Neural cell (in vitro differentiated cells): ENCODE measurements around the gene ASS1. TPM values are rescaled to one million over a fixed set of nuclear protein-coding genes. Genes with fewer than 3 reads are reported as not detected.

ENCODE experiments used
- H2AFZ ChIP-seq: fragments of 200-600, 300-800 bp; sonication (generic), shearing (Covaris generic); 2 replicates; pipeline ENCODE4 v1.6.0; 2014; ENCODE audit warnings: low read depth, mild to moderate bottlenecking, antibody characterized with exemption, low read length, moderate library complexity
- H3F3A ChIP-seq: fragments of 200-600 bp; shearing (Covaris generic); 2 replicates; pipeline ENCODE4 v1.6.1; 2016; ENCODE audit warnings: mild to moderate bottlenecking, moderate library complexity, mixed read lengths, antibody characterized with exemption, low read length; ENCODE audit not compliant: insufficient read depth, poor library complexity, severe bottlenecking
- H3K27ac ChIP-seq: fragments of 200-600, 300-800 bp; sonication (generic), shearing (Covaris generic); 2 replicates; pipeline ENCODE4 v1.5.1; 2014; ENCODE audit warnings: mild to moderate bottlenecking, low read length, moderate library complexity
- H3K27me3 ChIP-seq: fragments of 300-800, 200-600 bp; sonication (generic), shearing (Covaris generic); 2 replicates; pipeline ENCODE4 v1.6.0; 2014; ENCODE audit warnings: mild to moderate bottlenecking, low read depth, low read length, moderate library complexity; ENCODE audit not compliant: insufficient read depth
- H3K36me3 ChIP-seq: fragments of 300-800, 200-600 bp; sonication (generic), shearing (Covaris generic); 2 replicates; pipeline ENCODE4 v1.5.1; 2014; ENCODE audit warnings: mild to moderate bottlenecking, antibody characterized with exemption, low read length, moderate library complexity; ENCODE audit not compliant: insufficient read depth
- H3K4me2 ChIP-seq: fragments of 300-800, 200-600 bp; sonication (generic), shearing (Covaris generic); 2 replicates; pipeline ENCODE4 v1.6.0; 2014; ENCODE audit warnings: mild to moderate bottlenecking, low read length
- H3K4me3 ChIP-seq: fragments of 300-800, 200-600 bp; sonication (generic), shearing (Covaris generic); 2 replicates; pipeline ENCODE4 v1.5.1; 2014; ENCODE audit warnings: mild to moderate bottlenecking, low read length, moderate library complexity
- H3K79me2 ChIP-seq: fragments of 200-600 bp; shearing (Covaris generic); replicated peaks from 2 replicates; pipeline ENCODE4 v1.6.0; 2014; ENCODE audit warnings: mild to moderate bottlenecking, low read length, moderate library complexity; ENCODE audit not compliant: insufficient read depth
- H3K9ac ChIP-seq: fragments of 300-800, 200-600 bp; sonication (generic), shearing (Covaris generic); 2 replicates; pipeline ENCODE4 v1.6.1; 2016; ENCODE audit warnings: mild to moderate bottlenecking, low read length, mixed read lengths
- H3K9me2 ChIP-seq: fragments of 200-600 bp; shearing (Covaris generic); 2 replicates; pipeline ENCODE4 v1.6.1; 2016; ENCODE audit warnings: mild to moderate bottlenecking, low read length, mixed read lengths; ENCODE audit not compliant: insufficient read depth
- H3K9me3 ChIP-seq: fragments of 200-600, 300-800 bp; sonication (generic), shearing (Covaris generic); 2 replicates; pipeline ENCODE4 v1.6.1; 2016; ENCODE audit warnings: mild to moderate bottlenecking, mixed run types, low read length, moderate library complexity, mixed read lengths
- H4K20me1 ChIP-seq: fragments of 200-600 bp; shearing (Covaris generic); 2 replicates; pipeline ENCODE4 v1.6.1; 2016; ENCODE audit warnings: mild to moderate bottlenecking, mixed run types; ENCODE audit not compliant: insufficient read depth
- CTCF ChIP-seq: fragments of 450-650 bp; IDR thresholded peaks from 2 replicates; pipeline ENCODE4 v1.5.1; 2014; ENCODE audit warnings: antibody characterized with exemption, mild to moderate bottlenecking, moderate library complexity; ENCODE audit not compliant: poor library complexity, severe bottlenecking
- EP300 ChIP-seq: fragments of 450-650 bp; conservative IDR thresholded peaks from 2 replicates; pipeline ENCODE4 v1.6.1; 2014; ENCODE audit warnings: antibody characterized with exemption, mild to moderate bottlenecking, moderate library complexity; ENCODE audit not compliant: poor library complexity, severe bottlenecking
- EZH2 ChIP-seq: fragments of 200-600, 300-800 bp; shearing (Covaris generic), sonication (generic); IDR thresholded peaks from 2 replicates; pipeline ENCODE4 v1.6.1; 2014; ENCODE audit warnings: antibody characterized with exemption, low read length, borderline replicate concordance, mild to moderate bottlenecking; ENCODE audit not compliant: insufficient read depth, poor library complexity, severe bottlenecking
- MXI1 ChIP-seq: fragments of 450-650 bp; conservative IDR thresholded peaks from 2 replicates; pipeline ENCODE4 v1.6.1; 2014; ENCODE audit warnings: antibody characterized with exemption, mild to moderate bottlenecking; ENCODE audit not compliant: poor library complexity, severe bottlenecking
- POLR2AphosphoS5 ChIP-seq: IDR thresholded peaks from 2 replicates; pipeline ENCODE4 v1.6.1; 2012
- RAD21 ChIP-seq: fragments of 450-650 bp; conservative IDR thresholded peaks from 2 replicates; pipeline ENCODE4 v1.6.1; 2014; ENCODE audit warnings: antibody characterized with exemption, mild to moderate bottlenecking, moderate library complexity
- REST ChIP-seq: IDR thresholded peaks from 2 replicates; pipeline ENCODE4 v1.6.1; 2012; ENCODE audit warnings: borderline replicate concordance
- SMC3 ChIP-seq: fragments of 450-650 bp; conservative IDR thresholded peaks from 2 replicates; pipeline ENCODE4 v1.6.1; 2014; ENCODE audit warnings: antibody characterized with exemption, mild to moderate bottlenecking, moderate library complexity; ENCODE audit not compliant: poor library complexity
- TAF1 ChIP-seq: IDR thresholded peaks from 2 replicates; pipeline ENCODE4 v1.6.1; 2012; ENCODE audit warnings: low read depth
- polyA plus RNA-seq: library from polyadenylated mRNA; depleted of rRNA; stranded (reverse); fragments of >200 nt; gene quantifications from 2 replicates; pipeline ENCODE4 v1.2.3, GENCODE V29; 2014

ASS1 gene
- polyA plus RNA-seq, 1 donor from 2014 or later: 2.6 TPM

- H3K4me2 ChIP-seq: no peak overlapping the region
- no peaks in the 10 kb centered on the region for H3F3A ChIP-seq
- H3K27ac ChIP-seq: no peak overlapping the region
- no peaks in the 10 kb centered on the region for H3K79me2 ChIP-seq
- no peak overlapping the region for H2AFZ ChIP-seq
- no peaks in the 10 kb centered on the region for H4K20me1 ChIP-seq
- no peaks in the 10 kb centered on the region for H3K36me3 ChIP-seq
- peaks cover 3% of the 10 kb centered on the region for H3K27me3 ChIP-seq
- H3K9ac ChIP-seq: no peak overlapping the region
- H3K4me3 ChIP-seq: no peak overlapping the region
- TF ChIP-seq EP300 (no peak), RAD21 (no peak), EZH2 (no peak), TAF1 (no peak), MXI1 (no peak), CTCF (no peak), POLR2AphosphoS5 (no peak), SMC3 (no peak), REST (no peak)
- H3K9me2 ChIP-seq: no peaks in the 10 kb centered on the region
- no peaks in the 10 kb centered on the region for H3K9me3 ChIP-seq
Observed at GRCh38 chr9:130471411-130472183, 26.8 kb downstream of the ASS1 start.

- Histone ChIP-seq H3K27ac (no peak overlapping the region), H2AFZ (no peak overlapping the region), H3F3A (no peaks in the 10 kb centered on the region), H3K9me2 (no peaks in the 10 kb centered on the region), H4K20me1 (no peaks in the 10 kb centered on the region), H3K36me3 (no peaks in the 10 kb centered on the region), H3K9ac (no peak overlapping the region), H3K4me2 (no peak overlapping the region), H3K27me3 (peaks cover 9% of the 10 kb centered on the region), H3K4me3 (no peak overlapping the region), H3K79me2 (no peaks in the 10 kb centered on the region), H3K9me3 (no peaks in the 10 kb centered on the region)
- no peak for TF ChIP-seq EZH2
Observed at GRCh38 chr9:130472184-130472705, 27.5 kb downstream of the ASS1 start.
